ENCODE results near the gene SLC34A3.

The SLC34A3 gene

DNA sequence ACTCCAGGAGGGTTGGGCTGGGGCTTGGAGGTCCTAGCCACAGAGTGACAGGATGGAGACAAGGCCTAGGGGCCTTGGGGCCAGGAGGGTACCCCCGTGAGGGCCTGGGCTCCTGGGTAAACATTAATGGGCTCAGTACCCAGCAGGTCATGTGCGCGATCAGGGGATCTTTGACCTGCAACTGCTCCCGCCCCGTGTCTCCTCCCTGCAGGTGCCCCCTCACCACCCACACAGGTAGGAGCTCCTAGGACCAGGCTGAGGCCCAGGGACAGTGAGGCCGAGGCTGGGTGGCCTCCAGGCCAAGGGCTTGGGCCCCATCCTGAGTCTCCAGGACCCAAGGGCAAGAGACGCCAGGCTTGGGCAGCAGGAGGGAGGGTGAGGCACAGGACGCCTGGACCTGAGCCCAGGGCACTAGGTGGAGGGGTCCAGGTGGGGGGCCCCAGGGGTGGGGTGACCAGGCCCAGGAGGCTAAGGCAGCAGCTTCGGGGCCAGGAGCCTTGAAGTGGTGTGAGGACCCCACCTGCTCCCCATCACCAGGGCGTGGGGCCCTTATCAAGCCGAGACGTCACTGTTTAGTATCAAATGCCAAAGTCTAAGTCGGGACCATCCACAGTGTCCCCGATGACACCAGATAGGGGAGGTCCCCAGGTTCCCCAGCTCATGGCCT lies at the start of gene SLC34A3:
TSS of gene SLC34A3 (plus strand) at position 197 of the 667 bp plus-strand sequence. CDS start 802 bp downstream, outside the sequence.
- no peak within 1 kb of the TSS for H3K4me3 ChIP-seq (ENCODE audit: low read length)
- TF ChIP-seq, protein P1, sequence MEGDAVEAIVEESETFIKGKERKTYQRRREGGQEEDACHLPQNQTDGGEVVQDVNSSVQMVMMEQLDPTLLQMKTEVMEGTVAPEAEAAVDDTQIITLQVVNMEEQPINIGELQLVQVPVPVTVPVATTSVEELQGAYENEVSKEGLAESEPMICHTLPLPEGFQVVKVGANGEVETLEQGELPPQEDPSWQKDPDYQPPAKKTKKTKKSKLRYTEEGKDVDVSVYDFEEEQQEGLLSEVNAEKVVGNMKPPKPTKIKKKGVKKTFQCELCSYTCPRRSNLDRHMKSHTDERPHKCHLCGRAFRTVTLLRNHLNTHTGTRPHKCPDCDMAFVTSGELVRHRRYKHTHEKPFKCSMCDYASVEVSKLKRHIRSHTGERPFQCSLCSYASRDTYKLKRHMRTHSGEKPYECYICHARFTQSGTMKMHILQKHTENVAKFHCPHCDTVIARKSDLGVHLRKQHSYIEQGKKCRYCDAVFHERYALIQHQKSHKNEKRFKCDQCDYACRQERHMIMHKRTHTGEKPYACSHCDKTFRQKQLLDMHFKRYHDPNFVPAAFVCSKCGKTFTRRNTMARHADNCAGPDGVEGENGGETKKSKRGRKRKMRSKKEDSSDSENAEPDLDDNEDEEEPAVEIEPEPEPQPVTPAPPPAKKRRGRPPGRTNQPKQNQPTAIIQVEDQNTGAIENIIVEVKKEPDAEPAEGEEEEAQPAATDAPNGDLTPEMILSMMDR (IDR thresholded peaks at IDR 0.05; ENCODE audit: insufficient read depth, low read depth, low read length, missing control alignments), result no peak
- no peak for DNase-seq (ENCODE audit: low read depth)

DNA sequence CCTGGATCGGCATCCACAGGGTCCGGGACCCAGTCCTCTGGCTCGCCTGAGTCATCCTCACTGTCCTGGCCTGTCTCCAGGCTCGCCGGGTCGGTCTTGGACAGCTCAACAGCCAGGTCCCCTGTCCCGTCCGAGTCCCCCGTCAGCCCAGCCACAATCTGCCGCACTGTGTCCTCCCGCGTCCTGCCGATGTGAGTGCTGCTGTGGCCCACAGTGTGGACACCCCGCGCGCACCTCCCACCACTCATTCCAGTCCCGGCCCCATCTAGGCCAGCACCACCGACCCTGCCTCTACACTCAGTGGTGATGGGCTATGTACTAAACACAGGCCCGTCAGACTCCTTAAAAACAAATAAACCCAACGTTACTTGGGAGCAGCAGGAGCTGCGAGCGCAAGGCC lies 49.0 kb upstream of the SLC34A3 start:
- no peak for DNase-seq (ENCODE audit: low read depth)
- TF ChIP-seq, protein P1 (IDR thresholded peaks at IDR 0.05; ENCODE audit: insufficient read depth, low read depth, low read length, missing control alignments), result no peak
- no peak overlapping the region for H3K4me3 ChIP-seq (ENCODE audit: low read length)

DNA sequence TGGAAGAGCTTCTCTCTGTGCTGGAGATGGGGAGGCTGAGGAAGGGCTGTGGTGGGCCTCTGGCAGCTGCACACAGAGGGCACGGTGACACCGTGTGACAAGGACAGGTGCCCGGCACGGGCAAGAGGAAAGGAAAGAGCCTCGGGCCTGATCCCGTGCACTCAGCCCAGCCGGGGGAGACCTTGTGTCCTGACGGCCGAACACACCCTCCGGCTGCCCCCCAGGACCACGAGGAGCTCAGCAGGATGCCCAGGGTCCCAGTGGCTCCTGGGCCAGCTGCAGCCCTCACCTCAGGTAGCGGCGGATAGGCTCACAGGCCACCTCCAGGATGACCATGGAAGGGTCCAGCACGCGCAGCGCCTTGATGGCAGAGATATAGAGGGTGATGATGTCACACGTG lies 47.9 kb upstream of the SLC34A3 start:
- no peak for DNase-seq (ENCODE audit: low read depth)
- no peak overlapping the region for H3K4me3 ChIP-seq (ENCODE audit: low read length)
- TF ChIP-seq, protein P1 (IDR thresholded peaks at IDR 0.05; ENCODE audit: insufficient read depth, low read depth, low read length, missing control alignments), result no peak

DNA sequence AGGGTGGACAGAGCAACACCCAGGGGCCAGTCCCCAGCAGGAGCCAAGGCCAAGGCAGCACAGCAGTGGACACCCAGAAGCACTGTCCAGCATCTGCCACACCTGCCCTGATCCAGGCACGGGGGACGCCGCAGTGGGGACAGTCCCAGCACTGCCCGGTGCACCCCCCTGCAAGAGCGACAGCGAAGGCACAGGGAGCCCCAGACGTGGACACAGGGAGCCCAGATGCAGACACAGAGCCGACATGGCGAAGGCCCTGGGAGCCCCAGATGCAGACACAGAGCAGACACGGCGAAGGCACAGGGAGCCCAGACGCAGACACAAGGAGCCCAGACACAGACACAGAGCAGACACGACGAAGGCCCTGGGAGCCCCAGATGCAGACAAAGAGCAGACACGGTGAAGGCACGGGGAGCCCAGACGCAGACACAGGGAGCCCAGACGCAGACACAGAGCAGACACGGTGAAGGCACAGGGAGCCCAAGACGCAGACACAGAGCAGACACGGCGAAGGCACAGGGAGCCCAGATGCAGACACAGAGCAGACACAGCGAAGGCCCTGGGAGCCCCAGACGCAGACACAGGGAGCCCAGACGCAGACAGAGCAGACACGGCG lies 46.6 kb upstream of the SLC34A3 start:
- TF ChIP-seq, protein P1 (IDR thresholded peaks at IDR 0.05; ENCODE audit: insufficient read depth, low read depth, low read length, missing control alignments), result no peak
- no peak for DNase-seq (ENCODE audit: low read depth)
- no peak overlapping the region for H3K4me3 ChIP-seq (ENCODE audit: low read length)

DNA sequence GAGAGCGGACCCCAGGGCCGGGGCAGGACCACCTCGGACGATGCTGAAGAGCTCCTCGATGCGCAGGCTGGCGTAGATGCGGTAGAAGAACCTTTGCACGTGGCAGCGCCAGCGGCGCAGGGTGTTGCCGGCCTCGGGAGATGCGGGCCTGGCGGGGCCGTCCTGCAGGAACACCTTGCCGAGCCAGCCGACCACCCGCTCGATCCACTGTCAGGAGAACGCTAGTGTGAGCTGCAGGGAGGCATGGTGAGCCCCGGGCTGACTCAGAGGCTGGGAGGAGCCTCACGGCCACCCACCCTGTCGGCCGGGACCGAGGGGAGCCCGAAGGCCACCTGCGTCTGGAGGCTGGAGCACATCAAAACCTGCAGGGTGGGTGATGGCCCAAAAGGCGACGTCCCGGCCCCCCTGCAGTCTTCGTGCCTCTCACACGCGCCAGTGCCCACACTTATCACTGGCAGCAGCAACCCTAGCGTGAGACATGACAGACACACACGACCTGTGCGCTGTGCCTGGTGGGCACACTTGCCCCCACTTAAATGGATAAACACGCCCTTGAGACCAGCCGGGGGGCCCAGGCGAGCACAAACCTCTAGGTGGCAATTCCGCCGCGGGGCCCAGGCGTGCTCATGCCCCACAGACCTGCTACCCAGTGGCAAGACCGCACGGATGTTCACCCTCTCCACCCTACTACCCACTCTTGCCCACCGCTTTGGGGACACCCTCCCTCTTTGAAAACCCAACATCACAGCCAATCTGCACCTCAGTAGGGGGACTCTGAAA lies 45.6 kb upstream of the SLC34A3 start:
- no peak for DNase-seq (ENCODE audit: low read depth)
- TF ChIP-seq, protein P1 (IDR thresholded peaks at IDR 0.05; ENCODE audit: insufficient read depth, low read depth, low read length, missing control alignments), result no peak
- no peak overlapping the region for H3K4me3 ChIP-seq (ENCODE audit: low read length)

DNA sequence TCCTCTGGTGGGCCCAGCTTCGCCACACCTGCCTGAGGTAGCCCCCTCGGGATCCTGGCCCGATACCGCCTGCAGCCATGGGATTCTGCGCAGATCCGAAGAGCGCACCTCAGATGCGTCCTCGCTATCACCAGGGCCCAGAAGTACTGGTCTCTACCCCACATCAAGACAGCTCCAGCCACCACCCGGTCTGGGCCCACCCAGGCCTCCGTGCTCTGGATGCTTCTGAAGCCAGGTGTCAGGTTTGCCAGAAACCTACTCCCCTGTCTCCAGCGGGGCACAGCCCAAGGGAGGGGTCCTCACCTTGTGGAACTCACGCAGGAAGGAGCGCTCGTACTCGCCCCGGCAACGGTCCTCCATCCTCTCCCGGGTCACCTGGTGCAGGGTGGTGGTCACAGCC lies 44.8 kb upstream of the SLC34A3 start:
- no peak for DNase-seq (ENCODE audit: low read depth)
- TF ChIP-seq, protein P1 (IDR thresholded peaks at IDR 0.05; ENCODE audit: insufficient read depth, low read depth, low read length, missing control alignments), result no peak
- no peak overlapping the region for H3K4me3 ChIP-seq (ENCODE audit: low read length)
